ENCODE data around the gene DAB2IP.
A peak's percentile ranks its signal among the peaks of the same experiment; 100 is the strongest.

DAB2IP gene

DNA sequence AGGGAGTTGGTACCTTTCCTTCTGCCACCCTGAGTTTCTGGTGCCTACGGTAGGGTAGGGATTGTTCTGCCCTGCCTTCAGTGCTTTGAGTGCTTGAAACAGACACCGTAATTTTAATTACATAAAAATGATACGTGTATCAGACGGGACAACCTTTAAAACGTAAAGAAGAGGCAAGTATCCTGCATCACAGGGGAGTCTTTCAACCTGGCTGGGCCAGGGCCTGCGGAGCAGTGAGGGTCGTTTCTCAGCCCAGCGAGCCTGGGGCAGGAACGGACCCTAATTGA, 483 bp upstream of the DAB2IP start:
- peak overlapping the region; percentile 52 for H3K27ac ChIP-seq
- TF ChIP-seq CTCF (conservative IDR thresholded peaks at IDR 0.05) (no peak), ZFX (IDR thresholded peaks at IDR 0.05) (no peak)

DNA sequence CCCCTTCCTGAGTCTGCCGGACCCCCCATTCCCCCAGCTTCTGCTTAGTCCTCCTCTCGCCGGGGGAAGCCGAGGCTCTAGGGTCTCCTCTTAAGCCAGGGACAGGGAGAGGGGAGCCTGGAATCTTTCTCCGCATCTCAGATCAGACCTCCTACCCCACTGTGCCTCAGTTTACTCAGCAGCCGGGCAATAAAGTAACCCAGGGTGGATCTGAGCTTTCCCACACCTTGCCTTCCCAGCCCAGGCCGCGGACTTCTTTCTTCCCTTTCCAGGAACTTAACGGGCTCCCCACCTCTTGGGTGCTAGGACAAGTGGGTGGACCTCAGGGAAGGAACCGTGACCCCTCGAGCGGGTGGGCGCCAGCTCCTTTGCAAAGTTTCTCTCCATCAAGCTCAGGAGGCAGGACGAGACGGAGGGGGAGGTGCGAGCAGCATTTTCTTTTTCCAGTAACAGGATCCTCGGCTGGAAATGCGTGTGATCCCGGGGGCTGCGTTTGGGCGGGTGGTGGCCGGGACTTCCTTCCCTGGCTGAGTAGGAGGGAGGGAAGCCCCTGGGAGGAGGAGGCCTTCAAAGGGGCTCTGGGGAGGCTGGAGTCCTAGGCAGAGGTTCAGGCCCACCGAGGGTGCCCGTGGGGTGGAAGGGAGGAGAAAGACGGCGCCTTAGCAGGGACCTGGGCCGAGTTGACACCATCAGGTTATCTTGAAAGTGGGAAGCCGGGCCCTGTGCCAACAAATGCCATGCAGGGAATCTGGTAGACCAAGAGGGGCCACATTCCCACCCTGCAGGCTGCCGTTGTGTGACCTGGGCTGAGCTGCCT, 795 bp downstream of the DAB2IP start:
- no peak for TF ChIP-seq ZFX (IDR thresholded peaks at IDR 0.05)
- no peak for TF ChIP-seq CTCF (conservative IDR thresholded peaks at IDR 0.05)
- peak overlapping the region; percentile 52 for H3K27ac ChIP-seq

- no peak for TF ChIP-seq CTCF (conservative IDR thresholded peaks at IDR 0.05)
- no peak for TF ChIP-seq ZFX (IDR thresholded peaks at IDR 0.05)
Measured at GRCh38 chr9:121652838-121653231, 1.4 kb downstream of the DAB2IP start.

DNA sequence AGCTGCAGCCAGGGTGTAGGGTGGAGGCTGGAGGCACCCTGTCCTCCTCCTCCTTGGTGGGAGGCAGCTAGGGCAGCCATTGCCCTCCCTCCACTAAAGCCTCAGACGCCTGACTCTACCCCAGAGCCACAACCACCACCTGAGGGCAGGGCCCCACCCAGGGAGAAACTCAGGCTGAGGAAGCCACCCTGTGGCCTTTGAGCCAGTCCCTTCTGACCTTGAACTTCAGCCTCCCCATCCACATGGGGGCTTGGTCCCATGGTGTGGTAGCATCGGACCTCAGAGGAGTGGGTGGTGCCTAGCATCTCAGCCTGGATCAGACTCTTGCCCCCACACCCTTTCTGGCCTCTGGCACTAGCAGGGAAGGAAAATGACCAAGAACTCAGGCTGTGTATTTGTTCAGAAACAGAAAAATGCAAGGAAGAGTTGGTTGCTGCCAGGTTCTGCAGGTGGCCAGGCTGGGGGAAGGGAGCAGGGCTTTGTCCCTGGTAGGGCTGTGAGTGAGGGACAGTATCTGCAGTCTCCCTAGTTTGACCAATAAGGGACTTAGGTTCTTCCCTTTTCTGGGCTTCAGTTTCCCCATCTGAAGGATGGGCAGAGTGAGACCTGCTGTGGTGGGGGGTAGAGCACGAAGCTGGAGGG, 3.2 kb downstream of the DAB2IP start:
- TF ChIP-seq CTCF (conservative IDR thresholded peaks at IDR 0.05) = no peak
- no peak for TF ChIP-seq ZFX (IDR thresholded peaks at IDR 0.05)
- no peak overlapping the region for H3K27ac ChIP-seq

More at GRCh38 chr9:121652838-121653231, 1.4 kb downstream of the DAB2IP start:
- H3K27ac ChIP-seq = no peak overlapping the region

GRCh38 chr9:121655231-121655755, 3.9 kb downstream of the DAB2IP start:
- H3K27ac ChIP-seq = no peak overlapping the region
- TF ChIP-seq CTCF (conservative IDR thresholded peaks at IDR 0.05) = no peak

GRCh38 chr9:121656941-121657470, 5.6 kb downstream of the DAB2IP start:
- H3K27ac ChIP-seq = no peak overlapping the region
- TF ChIP-seq CTCF (conservative IDR thresholded peaks at IDR 0.05) (no peak), ZFX (IDR thresholded peaks at IDR 0.05) (no peak)

DNA sequence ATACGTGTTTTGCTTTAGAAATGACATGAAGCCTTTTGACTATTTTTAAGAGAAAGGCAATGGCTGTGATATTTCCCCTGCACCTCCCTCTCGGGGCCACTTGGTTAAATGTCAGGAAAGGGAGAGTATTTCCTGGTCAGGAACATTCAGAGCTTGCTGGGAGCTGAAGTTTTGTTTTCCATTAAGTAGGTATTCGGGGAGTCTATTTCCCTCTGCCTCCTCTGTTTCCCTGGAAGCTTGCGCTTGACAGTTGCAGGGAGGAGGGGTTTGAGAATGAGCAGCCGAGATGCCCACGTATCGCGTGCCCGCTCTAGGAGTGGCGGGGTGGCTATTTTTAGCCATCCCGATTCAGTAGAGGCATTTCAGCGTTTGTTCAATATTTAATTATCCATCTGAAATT, 6.7 kb downstream of the DAB2IP start:
- TF ChIP-seq ZFX (IDR thresholded peaks at IDR 0.05) = no peak
- H3K27ac ChIP-seq = no peak overlapping the region
